ENCODE results near the gene TMEM120A.

DNA sequence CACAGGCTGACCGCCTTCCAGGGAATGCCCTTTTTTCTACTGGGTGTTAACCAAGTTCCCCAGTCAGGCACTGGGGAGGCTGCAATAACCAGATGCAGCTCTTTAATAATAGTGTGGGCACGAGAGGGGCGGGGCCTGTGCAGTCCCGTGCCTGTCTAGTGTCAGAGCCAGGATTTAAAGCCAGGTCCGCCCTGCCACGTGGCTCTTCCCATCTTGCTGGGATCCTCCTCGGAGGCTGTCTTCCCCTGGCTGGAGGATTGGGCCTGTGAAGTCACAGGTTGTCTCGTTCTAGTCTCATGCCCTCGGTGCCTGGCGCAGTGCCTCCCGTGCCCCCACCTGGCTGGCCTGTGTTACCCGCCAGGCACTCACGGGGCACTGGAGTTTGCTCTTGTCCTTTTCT lies 25.2 kb downstream of the TMEM120A start:
- no peak for TF ChIP-seq POLR2AphosphoS5 (IDR thresholded peaks at IDR 0.05; ENCODE audit: low read depth)
- TF ChIP-seq, protein P1, sequence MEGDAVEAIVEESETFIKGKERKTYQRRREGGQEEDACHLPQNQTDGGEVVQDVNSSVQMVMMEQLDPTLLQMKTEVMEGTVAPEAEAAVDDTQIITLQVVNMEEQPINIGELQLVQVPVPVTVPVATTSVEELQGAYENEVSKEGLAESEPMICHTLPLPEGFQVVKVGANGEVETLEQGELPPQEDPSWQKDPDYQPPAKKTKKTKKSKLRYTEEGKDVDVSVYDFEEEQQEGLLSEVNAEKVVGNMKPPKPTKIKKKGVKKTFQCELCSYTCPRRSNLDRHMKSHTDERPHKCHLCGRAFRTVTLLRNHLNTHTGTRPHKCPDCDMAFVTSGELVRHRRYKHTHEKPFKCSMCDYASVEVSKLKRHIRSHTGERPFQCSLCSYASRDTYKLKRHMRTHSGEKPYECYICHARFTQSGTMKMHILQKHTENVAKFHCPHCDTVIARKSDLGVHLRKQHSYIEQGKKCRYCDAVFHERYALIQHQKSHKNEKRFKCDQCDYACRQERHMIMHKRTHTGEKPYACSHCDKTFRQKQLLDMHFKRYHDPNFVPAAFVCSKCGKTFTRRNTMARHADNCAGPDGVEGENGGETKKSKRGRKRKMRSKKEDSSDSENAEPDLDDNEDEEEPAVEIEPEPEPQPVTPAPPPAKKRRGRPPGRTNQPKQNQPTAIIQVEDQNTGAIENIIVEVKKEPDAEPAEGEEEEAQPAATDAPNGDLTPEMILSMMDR (conservative IDR thresholded peaks at IDR 0.05; ENCODE audit: low read depth in 2 of 2) = no peak
- no peak for TF ChIP-seq CREB1 (CRISPR knock-in tag; IDR thresholded peaks at IDR 0.05; ENCODE audit: low read depth)
- TF ChIP-seq, protein P2, sequence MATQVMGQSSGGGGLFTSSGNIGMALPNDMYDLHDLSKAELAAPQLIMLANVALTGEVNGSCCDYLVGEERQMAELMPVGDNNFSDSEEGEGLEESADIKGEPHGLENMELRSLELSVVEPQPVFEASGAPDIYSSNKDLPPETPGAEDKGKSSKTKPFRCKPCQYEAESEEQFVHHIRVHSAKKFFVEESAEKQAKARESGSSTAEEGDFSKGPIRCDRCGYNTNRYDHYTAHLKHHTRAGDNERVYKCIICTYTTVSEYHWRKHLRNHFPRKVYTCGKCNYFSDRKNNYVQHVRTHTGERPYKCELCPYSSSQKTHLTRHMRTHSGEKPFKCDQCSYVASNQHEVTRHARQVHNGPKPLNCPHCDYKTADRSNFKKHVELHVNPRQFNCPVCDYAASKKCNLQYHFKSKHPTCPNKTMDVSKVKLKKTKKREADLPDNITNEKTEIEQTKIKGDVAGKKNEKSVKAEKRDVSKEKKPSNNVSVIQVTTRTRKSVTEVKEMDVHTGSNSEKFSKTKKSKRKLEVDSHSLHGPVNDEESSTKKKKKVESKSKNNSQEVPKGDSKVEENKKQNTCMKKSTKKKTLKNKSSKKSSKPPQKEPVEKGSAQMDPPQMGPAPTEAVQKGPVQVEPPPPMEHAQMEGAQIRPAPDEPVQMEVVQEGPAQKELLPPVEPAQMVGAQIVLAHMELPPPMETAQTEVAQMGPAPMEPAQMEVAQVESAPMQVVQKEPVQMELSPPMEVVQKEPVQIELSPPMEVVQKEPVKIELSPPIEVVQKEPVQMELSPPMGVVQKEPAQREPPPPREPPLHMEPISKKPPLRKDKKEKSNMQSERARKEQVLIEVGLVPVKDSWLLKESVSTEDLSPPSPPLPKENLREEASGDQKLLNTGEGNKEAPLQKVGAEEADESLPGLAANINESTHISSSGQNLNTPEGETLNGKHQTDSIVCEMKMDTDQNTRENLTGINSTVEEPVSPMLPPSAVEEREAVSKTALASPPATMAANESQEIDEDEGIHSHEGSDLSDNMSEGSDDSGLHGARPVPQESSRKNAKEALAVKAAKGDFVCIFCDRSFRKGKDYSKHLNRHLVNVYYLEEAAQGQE (IDR thresholded peaks at IDR 0.05; ENCODE audit: unreplicated experiment) = no peak
- TF ChIP-seq EZH2phosphoT487 (IDR thresholded peaks at IDR 0.05; ENCODE audit: unreplicated experiment) = no peak
- TF ChIP-seq NANOG (IDR thresholded peaks at IDR 0.05; ENCODE audit: borderline replicate concordance) = no peak
- TF ChIP-seq, protein P3, sequence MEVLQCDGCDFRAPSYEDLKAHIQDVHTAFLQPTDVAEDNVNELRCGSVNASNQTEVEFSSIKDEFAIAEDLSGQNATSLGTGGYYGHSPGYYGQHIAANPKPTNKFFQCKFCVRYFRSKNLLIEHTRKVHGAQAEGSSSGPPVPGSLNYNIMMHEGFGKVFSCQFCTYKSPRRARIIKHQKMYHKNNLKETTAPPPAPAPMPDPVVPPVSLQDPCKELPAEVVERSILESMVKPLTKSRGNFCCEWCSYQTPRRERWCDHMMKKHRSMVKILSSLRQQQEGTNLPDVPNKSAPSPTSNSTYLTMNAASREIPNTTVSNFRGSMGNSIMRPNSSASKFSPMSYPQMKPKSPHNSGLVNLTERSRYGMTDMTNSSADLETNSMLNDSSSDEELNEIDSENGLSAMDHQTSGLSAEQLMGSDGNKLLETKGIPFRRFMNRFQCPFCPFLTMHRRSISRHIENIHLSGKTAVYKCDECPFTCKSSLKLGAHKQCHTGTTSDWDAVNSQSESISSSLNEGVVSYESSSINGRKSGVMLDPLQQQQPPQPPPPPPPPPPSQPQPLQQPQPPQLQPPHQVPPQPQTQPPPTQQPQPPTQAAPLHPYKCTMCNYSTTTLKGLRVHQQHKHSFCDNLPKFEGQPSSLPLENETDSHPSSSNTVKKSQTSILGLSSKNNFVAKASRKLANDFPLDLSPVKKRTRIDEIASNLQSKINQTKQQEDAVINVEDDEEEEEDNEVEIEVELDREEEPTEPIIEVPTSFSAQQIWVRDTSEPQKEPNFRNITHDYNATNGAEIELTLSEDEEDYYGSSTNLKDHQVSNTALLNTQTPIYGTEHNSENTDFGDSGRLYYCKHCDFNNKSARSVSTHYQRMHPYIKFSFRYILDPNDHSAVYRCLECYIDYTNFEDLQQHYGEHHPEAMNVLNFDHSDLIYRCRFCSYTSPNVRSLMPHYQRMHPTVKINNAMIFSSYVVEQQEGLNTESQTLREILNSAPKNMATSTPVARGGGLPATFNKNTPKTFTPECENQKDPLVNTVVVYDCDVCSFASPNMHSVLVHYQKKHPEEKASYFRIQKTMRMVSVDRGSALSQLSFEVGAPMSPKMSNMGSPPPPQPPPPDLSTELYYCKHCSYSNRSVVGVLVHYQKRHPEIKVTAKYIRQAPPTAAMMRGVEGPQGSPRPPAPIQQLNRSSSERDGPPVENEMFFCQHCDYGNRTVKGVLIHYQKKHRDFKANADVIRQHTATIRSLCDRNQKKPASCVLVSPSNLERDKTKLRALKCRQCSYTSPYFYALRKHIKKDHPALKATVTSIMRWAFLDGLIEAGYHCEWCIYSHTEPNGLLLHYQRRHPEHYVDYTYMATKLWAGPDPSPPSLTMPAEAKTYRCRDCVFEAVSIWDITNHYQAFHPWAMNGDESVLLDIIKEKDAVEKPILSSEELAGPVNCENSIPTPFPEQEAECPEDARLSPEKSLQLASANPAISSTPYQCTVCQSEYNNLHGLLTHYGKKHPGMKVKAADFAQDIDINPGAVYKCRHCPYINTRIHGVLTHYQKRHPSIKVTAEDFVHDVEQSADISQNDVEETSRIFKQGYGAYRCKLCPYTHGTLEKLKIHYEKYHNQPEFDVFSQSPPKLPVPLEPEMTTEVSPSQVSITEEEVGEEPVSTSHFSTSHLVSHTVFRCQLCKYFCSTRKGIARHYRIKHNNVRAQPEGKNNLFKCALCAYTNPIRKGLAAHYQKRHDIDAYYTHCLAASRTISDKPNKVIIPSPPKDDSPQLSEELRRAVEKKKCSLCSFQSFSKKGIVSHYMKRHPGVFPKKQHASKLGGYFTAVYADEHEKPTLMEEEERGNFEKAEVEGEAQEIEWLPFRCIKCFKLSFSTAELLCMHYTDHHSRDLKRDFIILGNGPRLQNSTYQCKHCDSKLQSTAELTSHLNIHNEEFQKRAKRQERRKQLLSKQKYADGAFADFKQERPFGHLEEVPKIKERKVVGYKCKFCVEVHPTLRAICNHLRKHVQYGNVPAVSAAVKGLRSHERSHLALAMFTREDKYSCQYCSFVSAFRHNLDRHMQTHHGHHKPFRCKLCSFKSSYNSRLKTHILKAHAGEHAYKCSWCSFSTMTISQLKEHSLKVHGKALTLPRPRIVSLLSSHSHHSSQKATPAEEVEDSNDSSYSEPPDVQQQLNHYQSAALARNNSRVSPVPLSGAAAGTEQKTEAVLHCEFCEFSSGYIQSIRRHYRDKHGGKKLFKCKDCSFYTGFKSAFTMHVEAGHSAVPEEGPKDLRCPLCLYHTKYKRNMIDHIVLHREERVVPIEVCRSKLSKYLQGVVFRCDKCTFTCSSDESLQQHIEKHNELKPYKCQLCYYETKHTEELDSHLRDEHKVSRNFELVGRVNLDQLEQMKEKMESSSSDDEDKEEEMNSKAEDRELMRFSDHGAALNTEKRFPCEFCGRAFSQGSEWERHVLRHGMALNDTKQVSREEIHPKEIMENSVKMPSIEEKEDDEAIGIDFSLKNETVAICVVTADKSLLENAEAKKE (CRISPR knock-in tag; IDR thresholded peaks at IDR 0.05) = no peak
- no peak for TF ChIP-seq EZH2 (IDR thresholded peaks at IDR 0.05; ENCODE audit: low read depth, unreplicated experiment)
- no peak for TF ChIP-seq JUNB (IDR thresholded peaks at IDR 0.05; ENCODE audit: unreplicated experiment)
- TF ChIP-seq ETS1 (IDR thresholded peaks at IDR 0.05) = no peak
- no peak for TF ChIP-seq ZNF331 (CRISPR knock-in tag; IDR thresholded peaks at IDR 0.05; ENCODE audit: low read depth)
- no peak for TF ChIP-seq ZNF114 (CRISPR knock-in tag; IDR thresholded peaks at IDR 0.05)

Measured in GM23338 (cell line).